H54 (cell line): Measurements from ENCODE around the gene DAPK1.

Source experiments
- DNase-seq: peaks from one replicate; pipeline ENCODE4 v3.0.0; 2011; ENCODE audit warnings: low spot score, mixed read lengths; ENCODE audit not compliant: insufficient read length
- FAIRE-seq: peaks from 3 replicates; lab custom pipeline; 2011; peaks lifted over from hg19 to GRCh38; lab: Jason Lieb, UNC
- POLR2A ChIP-seq: IDR thresholded peaks from 2 replicates; pipeline ENCODE4 v1.6.1; 2011; ENCODE audit warnings: low read depth, mild to moderate bottlenecking, low read length

The DAPK1 gene

DNA sequence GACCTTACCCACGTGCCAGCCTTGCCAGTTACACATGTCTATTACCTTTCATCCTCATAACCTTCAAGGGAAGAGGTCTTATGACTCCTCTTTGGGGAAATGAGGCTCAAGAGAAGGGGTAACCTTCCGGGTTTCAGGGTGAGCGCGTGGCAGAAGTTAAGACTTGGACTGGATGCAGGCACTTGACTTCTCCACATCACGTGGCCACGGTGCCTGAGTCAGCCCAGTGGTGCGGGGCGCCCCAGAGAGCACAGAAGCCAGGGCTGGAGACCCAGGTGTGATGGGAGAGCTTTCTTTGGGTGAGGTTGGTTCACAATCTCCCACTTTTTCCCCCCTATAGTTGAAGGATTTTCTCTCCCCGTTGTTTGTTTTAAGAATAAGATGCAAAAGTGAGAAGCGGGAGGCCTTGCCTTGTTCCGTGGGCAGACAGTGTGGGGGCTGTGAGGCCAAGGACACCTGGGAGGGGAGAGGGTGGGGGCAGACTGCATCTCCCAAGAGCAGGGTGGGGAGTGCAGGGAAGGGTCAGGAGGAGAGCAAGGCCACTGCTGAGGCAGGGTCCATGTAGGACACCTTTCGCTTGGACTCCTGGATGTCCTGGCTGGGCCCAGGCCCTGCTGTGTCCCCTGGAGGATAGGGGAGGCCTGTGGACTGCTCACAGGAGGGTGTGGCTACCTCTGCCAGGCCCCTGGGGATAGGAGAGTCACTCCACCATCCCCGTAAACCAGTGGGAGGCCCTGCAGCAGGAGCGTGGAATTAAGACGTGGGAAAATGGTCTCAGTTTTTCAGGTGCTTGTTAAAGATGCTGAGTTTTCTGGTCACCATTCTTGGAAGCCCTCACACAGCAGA, 138.2 kb downstream of the DAPK1 start:
- DNase-seq (no peak), FAIRE-seq (no peak)
- no peak for TF ChIP-seq POLR2A

GRCh38 chr9:87638292-87638691, 140.6 kb downstream of the DAPK1 start:
- DNase-seq (no peak), FAIRE-seq (no peak)
- TF ChIP-seq POLR2A = no peak

DNA sequence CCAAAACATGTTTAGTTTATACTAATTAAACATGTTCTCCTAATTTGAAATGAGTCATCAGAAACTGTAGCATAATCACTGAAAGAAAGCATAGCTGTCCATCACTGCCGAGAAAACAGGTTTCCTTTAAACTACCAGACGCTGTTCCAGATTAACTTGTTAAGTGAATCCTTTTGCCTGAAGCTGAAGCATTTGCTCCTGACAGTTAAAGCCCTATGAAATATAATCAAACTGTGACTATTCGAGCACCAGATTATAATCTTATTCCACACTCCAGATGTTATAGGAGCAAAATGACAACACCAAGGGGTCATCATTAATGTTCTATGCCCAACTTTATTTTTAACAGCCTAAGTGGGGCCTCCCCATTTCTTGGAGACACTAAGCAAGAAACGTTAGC, 142.3 kb downstream of the DAPK1 start:
- FAIRE-seq (no peak), DNase-seq (no peak)
- no peak for TF ChIP-seq POLR2A

DNA sequence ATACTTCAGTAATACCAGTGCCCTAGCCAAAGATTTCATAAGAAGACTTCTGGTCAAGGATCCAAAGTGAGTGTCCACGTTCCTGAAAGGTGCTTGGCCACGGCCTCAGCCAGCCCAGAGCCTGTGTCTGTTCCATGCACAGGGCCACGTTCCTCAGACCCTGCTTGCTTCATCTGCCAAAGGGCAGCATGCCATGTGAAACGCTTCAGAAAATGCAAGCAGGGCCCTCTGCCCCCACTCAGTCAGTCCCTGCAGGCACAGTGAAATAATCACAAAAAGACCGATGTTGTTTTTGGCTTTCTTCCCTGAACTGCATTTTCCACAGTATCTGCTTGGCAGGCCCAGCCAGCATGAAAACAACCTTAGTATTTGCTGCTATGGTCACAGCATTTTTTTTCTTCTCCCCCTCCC, 142.7 kb downstream of the DAPK1 start:
- FAIRE-seq (no peak), DNase-seq (no peak)
- no peak for TF ChIP-seq POLR2A

- DNase-seq = no peak
- no peak for FAIRE-seq
- TF ChIP-seq POLR2A = no peak
These were observed 143.4 kb downstream of the DAPK1 start for GRCh38 chr9:87641067-87641466.

- no peak for FAIRE-seq
- no peak for TF ChIP-seq POLR2A
- no peak for DNase-seq
These were observed 144.9 kb downstream of the DAPK1 start for GRCh38 chr9:87642330-87643106.

- DNase-seq = no peak
- FAIRE-seq = no peak
- TF ChIP-seq POLR2A = no peak
These were observed 145.5 kb downstream of the DAPK1 start for GRCh38 chr9:87643107-87643650.

DNA sequence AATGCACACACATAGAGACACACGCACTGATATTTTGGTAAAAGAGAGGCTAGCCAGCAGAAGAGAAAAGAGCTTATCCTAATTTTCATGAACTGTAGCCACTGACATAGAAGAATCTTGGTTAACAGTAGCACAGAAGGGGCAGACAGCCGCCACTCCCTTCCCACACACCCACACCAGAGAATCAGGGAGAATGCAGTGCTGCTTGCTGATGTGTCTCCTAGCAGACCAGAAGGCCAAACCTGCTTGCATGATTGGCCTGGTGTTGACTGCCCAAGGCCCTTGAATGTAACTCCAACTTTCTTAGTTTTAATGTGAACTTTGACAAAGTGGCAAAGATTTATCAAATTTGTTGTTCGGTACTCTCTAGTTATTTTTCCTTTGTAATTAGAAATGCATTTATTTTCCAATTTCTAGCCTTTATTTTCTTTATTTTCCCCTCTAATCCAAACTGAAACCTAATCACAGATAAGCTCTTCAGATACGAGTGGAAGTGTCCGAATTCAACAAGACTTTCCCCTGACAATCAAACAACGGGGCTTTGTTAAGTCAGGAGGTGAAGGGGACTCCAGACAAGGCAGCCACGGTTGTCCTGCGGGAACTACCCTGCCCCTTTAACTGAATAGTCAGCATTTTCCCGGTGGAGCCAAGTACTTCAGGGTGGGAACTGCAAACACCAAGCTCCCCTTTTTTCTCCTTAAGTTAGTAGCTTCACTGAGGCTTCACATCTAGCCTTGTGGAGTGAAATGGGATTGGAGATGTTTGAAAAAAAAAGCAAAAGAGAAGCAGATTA, 146.3 kb downstream of the DAPK1 start:
- FAIRE-seq (no peak), DNase-seq (no peak)
- no peak for TF ChIP-seq POLR2A

- no peak for FAIRE-seq
- no peak for DNase-seq
- no peak for TF ChIP-seq POLR2A
These were observed 147.0 kb downstream of the DAPK1 start for GRCh38 chr9:87644659-87645058.

- no peak for DNase-seq
- no peak for TF ChIP-seq POLR2A
- FAIRE-seq = no peak
These were observed 148.9 kb downstream of the DAPK1 start for GRCh38 chr9:87646546-87646945.

GRCh38 chr9:87647114-87647513, 149.4 kb downstream of the DAPK1 start:
- no peak for FAIRE-seq
- no peak for TF ChIP-seq POLR2A

GRCh38 chr9:87648606-87649005, 150.9 kb downstream of the DAPK1 start:
- no peak for FAIRE-seq
- TF ChIP-seq POLR2A = no peak
- DNase-seq = no peak

More at GRCh38 chr9:87647114-87647513, 149.4 kb downstream of the DAPK1 start:
- DNase-seq = no peak

GRCh38 chr9:87650611-87651295, 153.1 kb downstream of the DAPK1 start:
- DNase-seq (no peak), FAIRE-seq (no peak)
- TF ChIP-seq POLR2A = no peak
